CD4-positive, alpha-beta T cell treated with Interferon gamma for 1 hour (primary cell): ENCODE measurements around the gene TRMT61A.

ENCODE experiments used
- DNase-seq: peaks from one replicate; pipeline ENCODE4 v3.0.0-alpha.2; 2020

The TRMT61A gene

GRCh38 chr14:103535891-103536565, 7.0 kb downstream of the TRMT61A start:
- no peak for DNase-seq

GRCh38 chr14:103536693-103537092, 7.7 kb downstream of the TRMT61A start:
- DNase-seq: no peak

GRCh38 chr14:103537175-103537990, 8.4 kb downstream of the TRMT61A start:
- no peak for DNase-seq

GRCh38 chr14:103538291-103539055, 9.5 kb downstream of the TRMT61A start:
- no peak for DNase-seq

- no peak for DNase-seq
These were observed 10.2 kb downstream of the TRMT61A start for GRCh38 chr14:103539056-103539825.

- DNase-seq: no peak
These were observed 12.1 kb downstream of the TRMT61A start for GRCh38 chr14:103540821-103541708.

- no peak for DNase-seq
These were observed 13.0 kb downstream of the TRMT61A start for GRCh38 chr14:103541709-103542604.

GRCh38 chr14:103542605-103543088, 13.7 kb downstream of the TRMT61A start:
- DNase-seq: no peak

- DNase-seq: no peak
These were observed 14.1 kb downstream of the TRMT61A start for GRCh38 chr14:103543140-103543539.

- no peak for DNase-seq
These were observed 14.9 kb downstream of the TRMT61A start for GRCh38 chr14:103543721-103544387.

- no peak for DNase-seq
These were observed 15.6 kb downstream of the TRMT61A start for GRCh38 chr14:103544388-103545218.

GRCh38 chr14:103545219-103545914, 16.4 kb downstream of the TRMT61A start:
- DNase-seq: no peak

- DNase-seq: no peak
These were observed 17.1 kb downstream of the TRMT61A start for GRCh38 chr14:103545915-103546651.

GRCh38 chr14:103546652-103547454, 17.9 kb downstream of the TRMT61A start:
- DNase-seq: peak; percentile 66

GRCh38 chr14:103547455-103547940, 18.5 kb downstream of the TRMT61A start:
- no peak for DNase-seq

- DNase-seq: no peak
These were observed 19.0 kb downstream of the TRMT61A start for GRCh38 chr14:103547941-103548462.
